OCI-LY7 (cell line): ENCODE data around the gene CHL1. TPM values are rescaled to one million over a fixed set of nuclear protein-coding genes. Genes with fewer than 3 reads are reported as not detected.

Source experiments
- BruUV-seq: library from RNA; stranded (reverse); fragments of 400-500 nt; replicated peaks from 2 replicates; lab custom pipeline; 2021; lab: Mats Ljungman, UMichigan
- CTCF ChIA-PET: fragments of 300-600 bp; sonication (Branson Sonifier 250); formaldehyde crosslinking; loops from one replicate; lab custom pipeline; 2022; ENCODE audit warnings: antibody characterized with exemption; ENCODE audit not compliant: unreplicated experiment; lab: Charles Lee
- POLR2A ChIA-PET: fragments of 300-600 bp; sonication (Branson Sonifier 250); formaldehyde crosslinking; loops from one replicate; lab custom pipeline; 2022; ENCODE audit warnings: antibody characterized with exemption; lab: Charles Lee
- DNase-seq: peaks from one replicate; pipeline ENCODE4 v3.0.0-alpha.2; 2015; ENCODE audit warnings: low spot score
- H2AFZ ChIP-seq: fragments of 200-600 bp; sonication (generic), shearing (Covaris generic); 2 replicates; pipeline ENCODE4 v1.6.1; 2014; ENCODE audit warnings: mild to moderate bottlenecking, antibody characterized with exemption, low read length, moderate library complexity
- H3K27ac ChIP-seq: fragments of 200-600 bp; sonication (generic); 2 replicates; pipeline ENCODE4 v1.5.1; 2014; ENCODE audit warnings: mixed run types, low read depth, mild to moderate bottlenecking, moderate library complexity, low read length, inconsistent platforms; ENCODE audit not compliant: poor library complexity, severe bottlenecking
- H3K36me3 ChIP-seq: fragments of 200-600 bp; sonication (generic); 2 replicates; pipeline ENCODE4 v1.6.1; 2014; ENCODE audit warnings: mild to moderate bottlenecking, antibody characterized with exemption, low read length, moderate library complexity, mixed read lengths; ENCODE audit not compliant: insufficient read depth
- H3K4me1 ChIP-seq: fragments of 200-600 bp; sonication (generic); 2 replicates; pipeline ENCODE4 v1.5.1; 2014; ENCODE audit warnings: mild to moderate bottlenecking, low read length; ENCODE audit not compliant: insufficient read depth, poor library complexity, severe bottlenecking
- H3K4me2 ChIP-seq: fragments of 200-600 bp; sonication (generic); 2 replicates; pipeline ENCODE4 v1.6.1; 2014; ENCODE audit warnings: mild to moderate bottlenecking, low read length
- H3K4me3 ChIP-seq: fragments of 200-600 bp; sonication (generic); 2 replicates; pipeline ENCODE4 v1.5.1; 2014; ENCODE audit warnings: mild to moderate bottlenecking, low read depth, low read length; ENCODE audit not compliant: poor library complexity, severe bottlenecking
- H3K79me2 ChIP-seq: fragments of 200-600 bp; sonication (generic); 2 replicates; pipeline ENCODE4 v1.6.1; 2016; ENCODE audit warnings: low read depth, mild to moderate bottlenecking, low read length, moderate library complexity, mixed read lengths; ENCODE audit not compliant: insufficient read depth
- H3K9me2 ChIP-seq: fragments of 200-600 bp; sonication (generic); 2 replicates; pipeline ENCODE4 v1.6.1; 2016; ENCODE audit warnings: mild to moderate bottlenecking, low read length, mixed read lengths; ENCODE audit not compliant: insufficient read depth
- H3K9me3 ChIP-seq: fragments of 200-600 bp; sonication (generic); 2 replicates; pipeline ENCODE4 v1.6.1; 2014; ENCODE audit warnings: mild to moderate bottlenecking, mixed run types, low read length, mixed read lengths
- H4K20me1 ChIP-seq: fragments of 200-600 bp; sonication (generic); 2 replicates; pipeline ENCODE4 v1.6.1; 2014; ENCODE audit warnings: mild to moderate bottlenecking, antibody characterized with exemption, low read length, moderate library complexity, mixed read lengths; ENCODE audit not compliant: insufficient read depth
- EZH2phosphoT487 ChIP-seq: fragments of 200-600 bp; sonication (generic); IDR thresholded peaks from 2 replicates; pipeline ENCODE4 v1.6.1; 2018; ENCODE audit warnings: low read depth, borderline replicate concordance, mild to moderate bottlenecking, mixed run types, antibody characterized with exemption, low read length, moderate library complexity, mixed read lengths
- intact Hi-C: fragments of 100-400 bp; cut with micrococcal nuclease; formaldehyde crosslinking; loops from one replicate; pipeline ENCODE4 v1.10.0; 2022; ENCODE audit not compliant: unreplicated experiment
- total RNA-seq, 2 experiments: library from RNA; depleted of rRNA in 1 of 2; stranded (reverse); fragments of >200 nt in 1 of 2; shearing (Covaris generic) in 1 of 2; gene quantifications; 2 replicates each; pipeline ENCODE4 v1.2.3, GENCODE V29; 2014 to 2022
- TF ChIP-seq, protein P1 (sequence below): fragments of 200-600 bp; sonication (generic); conservative IDR thresholded peaks from 2 replicates; pipeline ENCODE4 v1.5.1; 2014; ENCODE audit warnings: mild to moderate bottlenecking, antibody characterized with exemption, low read length, moderate library complexity, mixed read lengths

Gene CHL1
- total RNA-seq, 2 experiments from 2014 or later: 0.51 TPM; not detected in 1

GRCh38 chr3:249587-250262 is 53.2 kb downstream of the CHL1 start:
- no peaks in the 10 kb centered on the region for H4K20me1 ChIP-seq
- H3K79me2 ChIP-seq: no peaks in the 10 kb centered on the region
- POLR2A ChIA-PET: interaction anchor here (1.2 to 2.6 kb wide), 6 partner anchors 10 to 31 kb away, joined by 3 to 12 read pairs (median 4); no protein-coding TSS in a partner anchor
- no peaks in the 10 kb centered on the region for H3K9me2 ChIP-seq
- no peak overlapping the region for H3K4me3 ChIP-seq
- intact Hi-C loops: no loop called here
- H3K9me3 ChIP-seq: no peaks in the 10 kb centered on the region
- no peak for DNase-seq
- H2AFZ ChIP-seq: no peak overlapping the region
- no TSS peak for BruUV-seq
- no peak overlapping the region for H3K4me2 ChIP-seq
- TF ChIP-seq, protein P1, sequence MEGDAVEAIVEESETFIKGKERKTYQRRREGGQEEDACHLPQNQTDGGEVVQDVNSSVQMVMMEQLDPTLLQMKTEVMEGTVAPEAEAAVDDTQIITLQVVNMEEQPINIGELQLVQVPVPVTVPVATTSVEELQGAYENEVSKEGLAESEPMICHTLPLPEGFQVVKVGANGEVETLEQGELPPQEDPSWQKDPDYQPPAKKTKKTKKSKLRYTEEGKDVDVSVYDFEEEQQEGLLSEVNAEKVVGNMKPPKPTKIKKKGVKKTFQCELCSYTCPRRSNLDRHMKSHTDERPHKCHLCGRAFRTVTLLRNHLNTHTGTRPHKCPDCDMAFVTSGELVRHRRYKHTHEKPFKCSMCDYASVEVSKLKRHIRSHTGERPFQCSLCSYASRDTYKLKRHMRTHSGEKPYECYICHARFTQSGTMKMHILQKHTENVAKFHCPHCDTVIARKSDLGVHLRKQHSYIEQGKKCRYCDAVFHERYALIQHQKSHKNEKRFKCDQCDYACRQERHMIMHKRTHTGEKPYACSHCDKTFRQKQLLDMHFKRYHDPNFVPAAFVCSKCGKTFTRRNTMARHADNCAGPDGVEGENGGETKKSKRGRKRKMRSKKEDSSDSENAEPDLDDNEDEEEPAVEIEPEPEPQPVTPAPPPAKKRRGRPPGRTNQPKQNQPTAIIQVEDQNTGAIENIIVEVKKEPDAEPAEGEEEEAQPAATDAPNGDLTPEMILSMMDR: no peak
- no peak for TF ChIP-seq EZH2phosphoT487
- H3K4me1 ChIP-seq: no peaks in the 10 kb centered on the region
- H3K36me3 ChIP-seq: no peaks in the 10 kb centered on the region
- H3K27ac ChIP-seq: no peak overlapping the region
- CTCF ChIA-PET: no interaction called here

DNA sequence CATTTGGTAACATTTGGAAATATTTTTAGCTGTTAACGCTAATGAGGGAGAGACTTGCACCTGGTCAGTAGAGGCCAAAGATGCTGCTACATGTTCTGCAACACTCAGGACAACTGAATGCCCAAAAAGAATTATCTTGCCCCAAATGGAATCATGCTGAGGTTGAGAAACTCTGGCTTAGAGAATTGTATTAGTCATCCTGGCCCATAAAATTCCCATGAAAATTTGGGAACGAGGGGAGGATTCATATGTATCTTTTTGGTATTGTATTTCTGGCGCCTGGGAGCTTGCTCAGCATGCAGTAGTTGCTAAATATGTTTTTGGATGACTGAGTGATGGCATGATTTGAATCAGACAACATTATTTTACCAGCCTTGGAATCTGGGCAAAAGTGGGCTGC is 59.9 kb downstream of the CHL1 start:
- ChIA-PET POLR2A (interaction anchor here (0.8 to 1.3 kb wide), 2 partner anchors 10 to 12 kb away, joined by 4 read pairs; no protein-coding TSS in a partner anchor), CTCF (no interaction called here)
- no peaks in the 10 kb centered on the region for H3K79me2 ChIP-seq
- no TSS peak for BruUV-seq
- no peaks in the 10 kb centered on the region for H3K9me2 ChIP-seq
- no peaks in the 10 kb centered on the region for H4K20me1 ChIP-seq
- intact Hi-C loops: no loop called here
- H3K4me3 ChIP-seq: no peak overlapping the region
- no peaks in the 10 kb centered on the region for H3K4me1 ChIP-seq
- no peak overlapping the region for H2AFZ ChIP-seq
- TF ChIP-seq, protein P1: no peak
- no peak for TF ChIP-seq EZH2phosphoT487
- no peak overlapping the region for H3K27ac ChIP-seq
- no peak overlapping the region for H3K4me2 ChIP-seq
- no peak for DNase-seq
- no peaks in the 10 kb centered on the region for H3K36me3 ChIP-seq
- no peaks in the 10 kb centered on the region for H3K9me3 ChIP-seq

- TF ChIP-seq, protein P1: no peak
- no peak for TF ChIP-seq EZH2phosphoT487
- no peak overlapping the region for H3K27ac ChIP-seq
- H3K4me3 ChIP-seq: no peak overlapping the region
- H3K4me2 ChIP-seq: no peak overlapping the region
- POLR2A ChIA-PET: interaction anchor here (0.8 to 4.3 kb wide), 4 partner anchors 9 to 41 kb away, joined by 3 to 22 read pairs (median 4); no protein-coding TSS in a partner anchor
- intact Hi-C loops: no loop called here
- no TSS peak for BruUV-seq
- no peaks in the 10 kb centered on the region for H3K36me3 ChIP-seq
- no peak overlapping the region for H2AFZ ChIP-seq
- H3K79me2 ChIP-seq: no peaks in the 10 kb centered on the region
- no peaks in the 10 kb centered on the region for H3K9me2 ChIP-seq
- CTCF ChIA-PET: interaction anchor here (0.7 kb wide), 1 partner anchor 14 kb away, joined by 3 read pairs; no protein-coding TSS in a partner anchor
- no peaks in the 10 kb centered on the region for H3K4me1 ChIP-seq
- H4K20me1 ChIP-seq: no peaks in the 10 kb centered on the region
- DNase-seq: no peak
- no peaks in the 10 kb centered on the region for H3K9me3 ChIP-seq
Measured at GRCh38 chr3:257826-258225, 61.3 kb downstream of the CHL1 start.
